Body of pancreas (tissue), 4 donors: Measurements from ENCODE around the gene GH1.

Source experiments
- POLR2A ChIP-seq, 3 donors: fragments of 450-650 bp; IDR thresholded peaks; one replicate each; pipeline ENCODE4 v1.6.1; 2016; ENCODE audit warnings: antibody characterized with exemption in 3 of 3, mild to moderate bottlenecking in 2 of 3
- TF ChIP-seq, protein P1 (sequence below), 7 experiments: fragments of 450-650 bp in 4 of 7; fragments of 200-600 bp in 3 of 7; sonication (generic) in 3 of 7; IDR thresholded peaks; one replicate each; pipeline ENCODE4 v1.5.1; 2016 to 2019; ENCODE audit warnings: antibody characterized with exemption in 7 of 7

DNA sequence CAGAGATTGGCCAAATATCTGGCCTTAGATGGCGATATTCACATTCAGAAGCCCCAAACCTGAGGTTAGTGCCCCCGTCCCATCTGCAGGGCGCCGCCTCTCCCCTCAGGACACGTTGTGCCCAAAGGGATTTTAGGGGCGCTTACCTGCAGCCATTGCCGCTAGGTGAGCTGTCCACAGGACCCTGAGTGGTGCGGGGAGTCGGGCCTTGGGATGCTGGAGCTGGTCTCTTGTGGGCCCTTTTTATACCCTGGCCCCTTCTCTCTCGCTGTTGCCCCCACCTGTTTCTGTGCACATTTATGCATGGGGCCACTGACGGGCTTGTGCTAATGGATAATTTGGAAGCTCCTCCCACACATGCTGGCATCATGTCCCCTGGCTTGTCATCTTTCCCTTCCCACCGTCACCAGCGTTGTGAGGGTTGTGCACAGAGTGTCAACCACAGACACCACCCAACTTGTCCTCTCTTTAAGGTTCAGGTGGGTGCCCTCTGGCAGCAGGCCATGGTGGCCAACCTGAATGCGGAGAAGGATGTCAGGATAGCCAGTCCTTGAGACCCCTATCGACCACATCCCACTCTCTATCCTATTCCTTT is 7.5 kb downstream of the GH1 start, which contains the start of gene CSHL1:
- TF ChIP-seq, protein P1, sequence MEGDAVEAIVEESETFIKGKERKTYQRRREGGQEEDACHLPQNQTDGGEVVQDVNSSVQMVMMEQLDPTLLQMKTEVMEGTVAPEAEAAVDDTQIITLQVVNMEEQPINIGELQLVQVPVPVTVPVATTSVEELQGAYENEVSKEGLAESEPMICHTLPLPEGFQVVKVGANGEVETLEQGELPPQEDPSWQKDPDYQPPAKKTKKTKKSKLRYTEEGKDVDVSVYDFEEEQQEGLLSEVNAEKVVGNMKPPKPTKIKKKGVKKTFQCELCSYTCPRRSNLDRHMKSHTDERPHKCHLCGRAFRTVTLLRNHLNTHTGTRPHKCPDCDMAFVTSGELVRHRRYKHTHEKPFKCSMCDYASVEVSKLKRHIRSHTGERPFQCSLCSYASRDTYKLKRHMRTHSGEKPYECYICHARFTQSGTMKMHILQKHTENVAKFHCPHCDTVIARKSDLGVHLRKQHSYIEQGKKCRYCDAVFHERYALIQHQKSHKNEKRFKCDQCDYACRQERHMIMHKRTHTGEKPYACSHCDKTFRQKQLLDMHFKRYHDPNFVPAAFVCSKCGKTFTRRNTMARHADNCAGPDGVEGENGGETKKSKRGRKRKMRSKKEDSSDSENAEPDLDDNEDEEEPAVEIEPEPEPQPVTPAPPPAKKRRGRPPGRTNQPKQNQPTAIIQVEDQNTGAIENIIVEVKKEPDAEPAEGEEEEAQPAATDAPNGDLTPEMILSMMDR (IDR thresholded peaks at IDR 0.05) = no peak
- no peak for TF ChIP-seq POLR2A (IDR thresholded peaks at IDR 0.05)
